Inferior parietal cortex (tissue), 1 donor: ENCODE data around the gene GPR89A.
"Not testable (repeated sequence)": the region's sequence is repeated elsewhere in the genome, so short reads cannot be mapped to it uniquely, and the experiment has no call there.

Experiments used
- DNase-seq: peaks from one replicate; pipeline ENCODE4 v3.0.0-alpha.2; 2016; ENCODE audit errors: extremely low spot score

GPR89A gene

DNA sequence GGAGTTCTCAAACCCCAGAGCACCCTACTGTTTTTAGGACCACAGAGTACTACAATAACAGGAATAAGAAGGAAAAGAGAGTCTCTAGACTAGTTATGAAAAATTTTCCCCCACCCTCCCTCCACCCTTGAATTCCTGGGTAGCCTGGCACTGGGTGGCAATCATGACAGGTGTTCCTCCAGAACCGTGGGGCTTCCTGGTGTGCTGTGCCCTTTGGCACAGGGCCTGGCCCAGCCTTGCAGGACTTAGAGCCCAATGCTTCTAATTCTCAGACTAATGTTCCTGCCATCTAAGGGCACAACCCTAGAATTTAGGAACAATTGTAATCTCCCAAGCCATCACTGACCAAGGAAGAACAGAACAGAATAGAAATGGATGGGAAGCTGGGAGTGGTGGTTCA, 110.0 kb downstream of the GPR89A start:
- no peak for DNase-seq

DNA sequence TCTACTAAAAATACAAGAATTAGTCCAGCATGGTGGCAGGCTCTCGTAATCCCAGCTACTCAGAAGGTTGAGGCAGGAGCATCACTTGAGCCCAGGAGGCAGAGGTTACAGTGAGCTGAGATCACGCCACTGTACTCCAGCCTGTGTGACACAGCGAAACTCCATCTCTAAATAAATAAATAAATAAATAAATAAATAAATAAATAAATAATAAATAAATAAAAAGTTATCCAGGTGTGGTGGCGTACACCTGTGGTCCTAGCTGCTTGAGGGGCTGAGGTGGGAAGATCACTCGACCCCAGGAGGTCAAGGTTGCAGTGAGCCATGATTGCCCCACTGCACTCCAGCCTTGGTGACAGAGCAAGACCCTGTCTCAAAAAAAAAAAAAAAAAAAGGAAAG, 110.7 kb downstream of the GPR89A start:
- DNase-seq, result not testable (repeated sequence)

DNA sequence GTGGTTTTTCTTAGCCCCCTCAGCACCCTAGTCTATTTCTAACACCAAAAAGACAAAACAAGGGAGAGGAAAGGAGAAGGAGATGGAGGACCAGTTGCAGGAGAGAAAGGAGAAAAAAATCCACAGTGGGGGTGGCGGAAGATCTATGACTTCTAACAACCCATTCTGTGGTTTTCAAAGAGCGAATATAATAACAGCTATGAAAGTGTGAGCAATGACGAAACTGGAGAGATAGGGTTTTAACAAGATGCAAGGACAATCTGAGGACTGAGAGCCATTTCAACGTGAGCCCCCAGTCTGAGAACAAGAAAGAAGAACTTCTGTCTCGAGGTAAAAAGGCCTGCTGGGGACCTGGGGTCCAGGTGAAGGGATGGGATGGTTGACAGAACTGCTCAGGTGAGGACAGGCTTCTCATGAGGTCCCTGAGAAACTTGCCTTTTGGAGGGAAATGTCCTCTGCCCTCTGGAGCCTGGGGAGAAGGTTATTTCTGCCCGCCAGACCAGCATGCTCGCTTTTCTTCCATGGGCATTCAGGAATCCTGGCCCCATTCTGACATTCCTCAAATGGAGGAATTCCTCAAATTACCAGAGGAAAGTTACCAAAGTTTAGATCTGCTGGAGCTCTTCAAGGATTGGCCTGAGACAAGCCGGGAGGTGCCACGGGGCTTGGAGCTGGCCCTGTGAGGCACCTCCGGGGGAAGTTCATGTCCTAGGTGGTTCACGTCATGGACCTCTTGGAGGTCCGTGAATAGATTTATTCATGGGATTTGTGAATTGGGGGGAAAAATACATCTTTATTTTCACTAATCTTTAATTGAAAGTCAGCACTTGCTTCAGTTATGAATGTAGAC, 111.7 kb downstream of the GPR89A start, which contains the start of gene CD160:
TSS of gene CD160 (plus strand) at position 270 of the 850 bp plus-strand sequence. CDS start 8,829 bp downstream, outside the sequence.
- no peak for DNase-seq
